Suppressor macrophage (primary cell): ENCODE measurements around the gene CST7.

ENCODE experiments used
- DNase-seq, 4 experiments: peaks; one replicate each; pipeline ENCODE4 v3.0.0-alpha.2; 2020 to 2022

Gene CST7

GRCh38 chr20:24965065-24965919 is 16.2 kb downstream of the CST7 start:
- no peak for DNase-seq

GRCh38 chr20:24966317-24967012 is 17.4 kb downstream of the CST7 start:
- DNase-seq: no peak

GRCh38 chr20:24968278-24968800 is 19.3 kb downstream of the CST7 start:
- DNase-seq: no peak

- no peak for DNase-seq
Observed at GRCh38 chr20:24969186-24970029, 20.3 kb downstream of the CST7 start.

GRCh38 chr20:24970030-24970553 is 21.0 kb downstream of the CST7 start:
- no peak for DNase-seq

GRCh38 chr20:24970754-24971153 is 21.7 kb downstream of the CST7 start:
- peak; percentile 64 to 81 (median 74) for DNase-seq

GRCh38 chr20:24971376-24972101 is 22.5 kb downstream of the CST7 start:
- no peak for DNase-seq

- DNase-seq: no peak
Observed at GRCh38 chr20:24972341-24972740, 23.3 kb downstream of the CST7 start.

GRCh38 chr20:24977336-24977735 is 28.3 kb downstream of the CST7 start:
- no peak for DNase-seq

- DNase-seq: no peak
Observed at GRCh38 chr20:24977797-24978196, 28.7 kb downstream of the CST7 start.

GRCh38 chr20:24978513-24978912 is 29.4 kb downstream of the CST7 start:
- no peak for DNase-seq

- no peak for DNase-seq
Observed at GRCh38 chr20:24979036-24979960, 30.2 kb downstream of the CST7 start.

GRCh38 chr20:24980291-24981053 is 31.4 kb downstream of the CST7 start:
- peak; percentile 42 to 68 (median 65) for DNase-seq

GRCh38 chr20:24981282-24981681 is 32.2 kb downstream of the CST7 start:
- no peak for DNase-seq

GRCh38 chr20:24981790-24982189 is 32.7 kb downstream of the CST7 start:
- peak; percentile 89 to 95 (median 94) for DNase-seq

- no peak for DNase-seq
Observed at GRCh38 chr20:24983896-24984295, 34.8 kb downstream of the CST7 start.

GRCh38 chr20:24984961-24985640 is 36.0 kb downstream of the CST7 start:
- DNase-seq: peak; percentile 74 to 87 (median 84)

GRCh38 chr20:24985802-24986201 is 36.7 kb downstream of the CST7 start:
- peak in 3 of 4 experiments; percentile 39 to 54 (median 51) for DNase-seq

- DNase-seq: no peak
Observed at GRCh38 chr20:24986436-24987015, 37.5 kb downstream of the CST7 start.
